ENCODE results near the gene ZNF768.
"Not testable (repeated sequence)": the region's sequence is repeated elsewhere in the genome, so short reads cannot be mapped to it uniquely, and the experiment has no call there.

Gene ZNF768

GRCh38 chr16:30555315-30556124, 29.2 kb upstream of the ZNF768 start:
- DNase-seq = no peak

DNA sequence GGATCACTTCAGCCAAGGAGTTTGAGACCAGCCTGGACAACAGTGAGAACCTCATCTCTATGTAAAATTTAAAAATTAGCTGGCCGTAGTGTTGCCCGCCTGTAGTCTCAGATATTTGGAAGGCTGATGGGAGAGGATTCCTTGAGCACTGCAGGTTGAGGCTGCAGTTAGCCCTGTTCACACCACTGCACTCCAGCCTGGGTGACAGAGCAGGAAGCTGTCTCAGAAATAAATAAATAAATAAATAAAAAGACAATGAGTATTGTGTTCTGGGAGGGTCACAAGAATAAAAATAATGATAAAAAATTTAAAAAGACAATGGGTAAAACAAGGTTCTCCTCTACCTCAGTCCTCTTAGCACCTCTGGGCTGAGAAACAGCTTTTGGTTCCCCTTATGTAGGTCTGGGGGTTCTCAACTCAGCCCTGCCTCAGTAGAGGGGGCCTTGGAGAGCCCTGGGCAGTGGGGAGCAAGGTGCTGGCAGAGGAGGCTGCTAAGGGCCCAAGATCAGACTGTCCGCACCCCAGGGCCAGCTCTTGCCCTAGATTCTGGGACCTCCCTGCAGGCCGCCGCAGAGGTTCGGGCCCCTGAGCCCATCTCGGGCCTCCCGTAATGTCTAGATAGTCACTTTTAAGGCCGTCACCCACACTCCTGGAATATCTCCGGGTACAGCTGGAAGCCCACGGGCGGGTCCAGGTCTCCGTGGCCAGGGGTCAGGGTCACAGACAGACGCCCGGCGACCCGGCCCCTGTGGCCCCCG, 28.4 kb upstream of the ZNF768 start:
- DNase-seq = no peak

DNA sequence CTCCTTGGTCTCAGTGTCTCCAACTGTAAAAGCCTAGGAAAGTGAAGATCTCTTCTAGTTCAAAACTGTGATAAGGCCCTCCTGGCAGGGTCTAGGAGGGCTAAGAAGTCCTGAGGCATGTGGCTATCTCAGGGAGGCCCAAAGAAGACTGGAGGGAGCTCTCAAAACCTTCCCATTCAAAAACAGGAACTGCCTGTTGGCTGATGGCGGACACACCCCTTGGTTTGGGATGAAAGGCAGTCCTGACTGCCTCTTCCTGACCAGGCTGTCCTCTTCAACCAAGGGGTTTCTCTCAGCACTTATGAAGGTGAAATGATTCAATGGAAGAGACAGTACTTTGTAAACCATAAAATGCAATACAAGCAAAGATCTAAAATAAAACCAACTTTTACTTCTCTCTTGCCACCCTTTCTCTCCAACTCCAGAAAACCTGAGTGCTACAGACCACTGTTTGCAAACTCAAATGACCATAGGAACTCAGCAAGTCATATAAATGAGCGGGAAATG, 27.1 kb upstream of the ZNF768 start:
- DNase-seq = no peak

GRCh38 chr16:30552956-30553355, 26.6 kb upstream of the ZNF768 start:
- DNase-seq = no peak

DNA sequence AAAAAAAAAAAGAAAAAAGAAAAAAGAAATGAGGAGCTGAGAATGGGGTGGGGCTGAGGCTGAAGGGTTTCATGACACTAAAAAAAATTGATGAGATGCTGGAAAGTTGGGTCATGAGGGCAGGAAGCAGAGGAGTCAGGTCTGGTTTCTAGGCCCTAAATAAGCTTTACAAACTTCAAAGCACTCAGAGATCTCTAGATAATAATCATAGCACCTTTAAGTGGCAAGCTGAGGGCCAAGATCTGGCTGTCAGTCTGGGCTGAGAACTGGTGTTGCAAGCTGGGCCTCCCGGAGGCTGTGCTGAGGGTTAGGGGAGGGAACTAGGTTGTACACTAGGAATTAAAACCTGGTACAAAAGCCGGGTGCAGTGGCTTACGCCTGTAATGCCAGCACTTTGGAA, 25.4 kb upstream of the ZNF768 start:
- DNase-seq = peak; percentile 48

DNA sequence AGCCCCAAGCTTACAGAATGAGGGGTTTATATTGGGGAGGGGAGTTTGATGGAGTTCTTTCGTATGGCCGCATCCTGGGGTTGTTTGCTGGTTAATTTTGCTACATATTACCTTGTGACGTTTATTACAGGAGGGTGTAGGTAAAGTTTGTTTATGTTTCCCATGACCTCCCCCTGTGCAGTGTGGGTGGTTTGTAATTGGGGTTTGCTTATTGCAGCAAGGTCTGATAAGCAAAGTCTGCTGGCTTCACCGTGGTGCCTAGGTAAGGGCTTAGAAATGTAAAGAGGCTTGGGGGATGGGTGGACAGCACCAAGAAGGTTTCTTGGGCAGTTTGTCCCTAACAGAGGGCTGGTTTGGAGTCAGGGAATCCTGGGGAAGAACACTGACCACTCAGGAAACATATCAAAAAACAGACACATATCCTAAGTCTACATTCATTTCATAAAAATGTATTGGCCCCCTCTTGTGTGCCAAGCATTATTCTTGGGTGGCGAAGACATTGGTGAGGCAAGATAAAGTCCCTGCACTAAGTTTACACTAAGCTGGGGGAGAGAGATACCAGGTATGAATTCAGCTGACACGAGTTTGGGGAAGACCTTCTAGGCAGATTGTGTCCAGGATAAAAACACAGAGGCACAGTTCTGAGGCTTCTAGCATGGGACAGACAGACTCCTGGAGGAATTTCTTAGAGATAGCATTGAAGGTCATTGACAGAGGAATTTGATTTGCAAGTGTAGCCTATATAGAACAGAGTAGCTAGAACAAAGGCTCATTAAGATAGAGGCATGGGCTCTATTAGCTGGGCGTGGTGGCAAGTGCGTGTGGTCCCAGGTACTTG, 22.3 kb upstream of the ZNF768 start:
- no peak for DNase-seq

DNA sequence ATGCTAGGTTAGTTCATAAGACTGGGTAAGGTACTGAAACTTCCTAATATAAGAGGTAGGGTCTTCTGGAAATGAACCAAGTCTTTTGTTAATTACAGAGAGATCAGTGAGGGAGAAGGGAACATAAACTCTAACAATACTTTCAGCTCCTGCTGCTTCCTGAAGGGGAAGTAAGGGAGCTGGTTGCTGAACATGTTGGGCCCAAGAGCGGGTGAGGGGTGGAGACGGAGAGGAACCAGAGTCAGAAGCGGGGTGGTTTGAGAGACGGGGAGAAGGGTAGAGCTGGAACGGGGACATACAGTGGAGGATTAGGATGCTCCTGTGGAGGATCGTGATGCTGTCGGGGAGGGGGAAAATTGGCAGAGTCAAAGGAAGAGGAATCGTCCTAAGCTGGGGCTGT, 19.7 kb upstream of the ZNF768 start:
- DNase-seq = no peak

DNA sequence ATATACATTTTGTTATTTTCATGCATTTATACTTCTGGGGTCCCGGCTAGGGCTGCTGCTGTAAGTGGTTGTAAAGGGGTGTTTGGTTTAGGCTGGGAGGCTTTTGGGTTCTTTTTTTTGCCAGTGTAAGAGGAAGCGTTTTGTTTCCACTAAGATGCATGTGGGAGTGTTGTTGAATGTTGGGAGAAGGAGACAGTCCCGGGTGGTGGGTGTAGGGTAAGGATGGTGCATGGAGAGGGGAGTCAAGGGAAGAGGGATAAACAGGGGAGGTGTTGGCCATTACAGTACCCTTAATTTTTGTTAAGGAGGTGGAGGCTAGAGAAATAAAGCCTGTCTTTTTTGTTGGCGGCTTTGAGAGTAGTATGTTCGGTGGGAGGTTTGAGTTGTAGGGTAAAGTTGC, 16.7 kb upstream of the ZNF768 start:
- DNase-seq = no peak

DNA sequence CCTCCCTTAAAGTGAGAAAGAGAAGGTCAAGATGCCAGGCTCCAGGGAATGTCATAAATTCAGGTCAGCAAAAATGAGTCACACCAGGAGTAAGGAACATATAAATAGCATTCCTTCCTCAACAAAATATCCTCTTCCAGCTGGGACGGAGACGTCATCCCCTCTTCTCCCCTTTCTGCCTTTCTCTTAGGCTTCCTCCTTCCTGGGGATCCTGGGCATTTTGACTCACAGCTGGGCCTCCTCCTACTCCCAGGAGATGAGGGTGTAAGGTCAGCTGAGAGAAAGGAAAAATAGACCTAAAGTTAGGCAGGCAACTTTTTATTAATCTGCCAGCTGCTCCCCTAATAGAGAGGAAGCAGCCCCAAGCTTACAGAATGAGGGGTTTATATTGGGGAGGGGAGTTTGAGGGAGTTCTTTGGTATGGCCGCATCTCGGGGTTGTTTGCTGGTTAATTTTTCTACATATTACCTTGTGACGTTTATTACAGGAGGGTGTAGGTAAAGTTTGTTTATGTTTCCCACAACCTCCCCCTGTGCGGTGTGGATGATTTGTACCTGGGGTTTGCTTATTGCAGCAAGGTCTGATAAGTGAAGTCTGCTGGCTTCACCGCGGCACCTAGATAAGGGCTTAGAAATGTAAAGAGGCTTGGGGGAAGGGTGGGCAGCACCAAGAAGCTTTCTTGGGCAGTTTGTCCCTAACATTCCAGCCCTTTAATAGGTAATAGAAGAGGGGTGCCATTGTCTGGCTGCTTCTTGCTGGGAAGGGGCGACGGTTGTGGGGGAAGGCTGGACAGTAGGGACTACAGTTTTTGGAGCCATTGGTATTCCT, 15.3 kb upstream of the ZNF768 start:
- DNase-seq = no peak

GRCh38 chr16:30540916-30541464, 14.6 kb upstream of the ZNF768 start:
- DNase-seq = not testable (repeated sequence)

DNA sequence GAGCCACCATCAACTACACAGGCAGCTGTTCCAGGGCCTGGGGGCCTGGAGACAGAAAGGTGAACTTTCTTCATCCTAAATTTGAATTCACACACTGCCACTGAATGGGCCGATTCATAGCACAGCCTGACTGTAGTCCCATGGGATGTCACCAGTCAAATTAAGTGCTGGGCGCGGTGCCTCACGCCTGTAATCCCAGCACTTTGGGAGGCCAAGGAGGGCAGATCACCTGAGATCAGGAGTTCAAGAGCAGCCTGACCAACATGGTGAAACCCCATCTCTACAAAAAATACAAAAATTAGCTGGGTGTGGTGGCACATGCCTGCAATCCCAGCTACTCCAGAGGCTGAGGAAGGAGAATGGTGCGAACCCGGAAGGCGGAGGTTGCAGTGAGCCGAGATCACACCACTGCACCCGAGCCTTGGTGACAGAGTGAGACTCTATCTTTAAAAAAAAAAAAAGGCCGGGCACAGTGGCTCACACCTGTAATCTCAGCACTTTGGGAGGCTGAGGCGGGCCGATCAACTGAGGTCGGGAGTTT, 13.7 kb upstream of the ZNF768 start:
- not testable (repeated sequence) for DNase-seq

DNA sequence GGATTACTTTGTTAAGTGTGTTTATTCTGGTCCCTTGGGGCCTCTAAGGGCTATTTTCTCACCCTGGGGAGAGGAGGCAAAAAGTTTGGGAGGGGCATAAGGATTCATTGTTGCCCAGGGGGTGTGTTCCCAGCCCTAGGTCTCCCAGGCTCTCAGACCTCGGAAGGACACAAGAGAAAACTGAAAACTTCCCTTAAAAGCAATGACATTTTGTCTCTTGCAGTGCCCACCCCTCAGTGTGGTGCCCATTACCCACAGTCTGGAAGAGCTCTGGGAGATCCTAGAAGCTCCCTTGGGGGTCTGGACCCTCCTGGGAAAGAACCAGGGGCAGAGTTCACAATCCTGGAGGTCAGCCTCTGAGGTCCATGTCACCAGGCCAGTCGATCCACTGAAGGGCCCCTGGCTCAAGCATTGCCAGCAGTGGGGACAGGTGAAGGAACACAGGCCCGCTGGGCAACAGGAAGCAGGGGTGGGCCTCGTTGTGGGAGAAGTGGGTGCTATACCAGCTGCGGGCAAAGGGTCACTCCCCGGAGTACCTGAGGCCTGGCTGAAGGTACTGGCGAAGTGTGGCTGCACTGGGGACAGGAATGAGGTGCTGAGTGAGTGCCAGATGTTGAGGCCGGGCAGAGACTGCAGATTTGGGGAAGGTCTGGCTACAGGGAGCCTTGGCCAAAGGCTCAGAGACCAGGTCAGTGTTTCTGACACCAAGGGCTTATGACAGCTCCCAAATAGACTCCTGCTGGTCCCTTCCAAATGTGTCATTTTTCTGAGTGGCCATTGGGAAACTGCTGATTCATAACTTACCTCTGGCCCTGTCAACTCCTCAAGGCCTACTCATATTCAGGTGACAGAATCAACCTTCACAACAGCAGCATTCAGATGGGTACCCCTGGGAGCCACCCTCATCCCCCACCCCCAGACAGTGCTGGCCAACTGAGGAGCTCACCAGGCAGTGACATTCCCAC, 12.9 kb upstream of the ZNF768 start:
- DNase-seq = no peak

DNA sequence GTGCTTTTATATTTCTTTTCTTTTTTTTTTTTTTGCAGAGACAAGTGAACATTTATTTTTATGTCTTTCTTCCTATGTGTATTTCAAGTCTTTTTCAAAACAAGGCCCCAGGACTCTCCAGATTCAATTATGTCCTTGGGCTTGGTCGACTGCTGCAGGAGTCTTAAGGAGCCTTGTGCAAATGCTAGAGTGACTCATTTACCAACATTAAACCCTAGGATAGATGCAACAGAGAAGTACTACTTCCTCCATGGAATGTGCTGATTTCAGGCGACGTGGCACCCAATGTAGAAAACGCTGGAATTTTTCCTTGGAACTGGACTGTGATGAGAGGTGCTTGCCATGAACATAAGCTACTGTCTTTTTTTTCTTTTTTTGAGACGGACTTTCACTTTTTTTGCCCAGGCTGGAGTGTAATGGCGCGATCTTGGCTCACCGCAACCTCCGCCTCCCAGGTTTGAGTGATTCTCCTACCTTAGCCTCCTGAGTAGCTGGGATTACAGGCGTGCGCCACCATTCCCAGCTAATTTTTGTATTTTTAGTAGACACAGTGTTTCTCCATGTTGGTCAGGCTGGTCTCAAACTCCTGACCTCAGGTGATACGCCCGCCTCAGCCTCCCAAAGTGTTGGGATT, 10.1 kb upstream of the ZNF768 start:
- not testable (repeated sequence) for DNase-seq

DNA sequence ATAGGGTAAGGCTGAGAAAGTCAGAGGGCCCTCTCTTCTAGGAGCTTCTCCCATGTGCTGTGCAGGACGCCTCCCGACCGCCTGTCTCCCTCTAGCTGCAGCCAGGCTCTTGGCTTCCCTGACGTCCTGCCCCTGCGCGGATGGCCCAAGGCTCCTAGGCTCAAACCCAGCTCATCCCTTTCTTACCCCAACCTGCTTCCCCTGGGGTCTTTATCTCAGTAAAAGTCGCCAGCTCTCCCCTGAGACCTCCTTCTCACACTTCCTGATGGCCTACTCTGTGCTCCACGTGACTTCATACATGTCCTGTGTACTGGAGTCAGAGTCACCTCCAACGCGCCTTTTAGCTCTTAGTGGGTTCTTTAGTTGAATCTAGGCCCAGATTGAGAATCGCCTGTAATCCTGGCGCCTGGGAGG, 9.4 kb upstream of the ZNF768 start:
- peak; percentile 63 for DNase-seq

- no peak for DNase-seq
Measured at GRCh38 chr16:30535106-30535776, 8.9 kb upstream of the ZNF768 start.

- peak; percentile 92 for DNase-seq
Measured at GRCh38 chr16:30534368-30535105, 8.2 kb upstream of the ZNF768 start, which contains the start of gene ZNF747. ZNF747 (minus strand) TSS chr16:30534858; CDS start chr16:30534679, 179 bp downstream.

DNA sequence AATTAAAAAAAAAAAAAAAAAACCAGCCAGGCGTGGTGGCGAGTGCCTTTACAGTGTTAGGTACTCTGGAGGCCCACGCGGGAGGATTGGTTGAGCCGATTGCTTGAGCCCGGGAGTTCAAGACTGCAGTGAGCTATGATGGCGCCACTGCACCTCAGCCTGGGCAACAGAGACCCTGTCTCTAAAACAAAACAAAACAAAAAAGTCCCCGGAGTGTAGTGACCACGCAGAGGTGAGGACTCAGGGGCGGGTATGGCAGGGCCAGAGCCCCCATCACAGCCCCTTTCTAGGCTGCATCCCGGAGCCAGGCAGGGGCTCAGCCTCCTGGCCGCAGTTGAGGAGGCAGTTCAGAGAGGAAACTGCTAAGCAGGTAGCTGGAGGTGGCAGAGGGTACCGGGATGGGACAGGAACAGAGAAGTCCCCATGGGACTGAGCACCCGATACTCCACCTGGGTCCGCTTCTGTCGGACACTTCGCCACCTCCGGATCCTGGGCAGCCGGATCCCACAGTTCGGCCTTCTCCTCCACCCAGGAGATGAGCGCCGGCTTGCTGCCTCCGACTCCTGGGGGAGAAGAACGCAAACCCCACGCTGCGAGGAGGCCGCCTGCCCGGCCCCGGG, 7.5 kb upstream of the ZNF768 start:
- DNase-seq = no peak

DNA sequence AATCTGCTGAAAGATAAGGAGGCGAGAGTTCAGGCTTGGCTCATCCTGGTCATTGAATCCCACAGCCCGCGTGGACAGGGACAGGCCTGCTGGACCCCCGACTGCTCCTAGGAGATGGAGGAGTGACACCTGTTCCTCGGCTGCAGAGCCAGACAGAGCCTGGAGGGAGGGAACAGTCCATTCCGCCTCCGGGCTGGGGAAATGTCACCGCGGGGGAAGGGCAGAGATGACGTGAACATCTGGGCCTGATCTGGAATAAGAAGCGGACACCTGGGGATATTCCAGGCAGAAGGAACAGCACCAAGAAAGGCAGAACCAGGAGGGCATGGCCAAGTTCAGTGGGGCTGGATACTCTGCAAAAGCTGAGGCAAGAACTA, 6.8 kb upstream of the ZNF768 start:
- DNase-seq = no peak

Data from activated CD8-positive, alpha-beta memory T cell treated with anti-CD3 and anti-CD28 coated beads, Interleukin-2, amount 50 U/mL, for 4 hours (primary cell).